Adrenal gland (tissue), 5 donors: ENCODE measurements around the gene RIBC2.

Source experiments
- CTCF ChIP-seq, 6 experiments: fragments of 450-650 bp in 4 of 6; fragments of 200-600 bp in 2 of 6; sonication (generic) in 1 of 6; IDR thresholded peaks; 1 replicate in 5 of 6; 2 replicates in 1 of 6; pipeline versions ENCODE4 v1.5.1 to v1.8.0; 2016 to 2021; ENCODE audit warnings: antibody characterized with exemption in 6 of 6, mild to moderate bottlenecking in 2 of 6, moderate library complexity in 1 of 6
- POLR2A ChIP-seq, 2 donors: fragments of 450-650 bp; IDR thresholded peaks; one replicate each; pipeline ENCODE4 v1.6.1; 2017; ENCODE audit warnings: antibody characterized with exemption in 2 of 2, mild to moderate bottlenecking in 2 of 2, moderate library complexity in 1 of 2
- donor health status: DM: no; HTN: no; CAD: no.

GRCh38 chr22:45444168-45444567 lies 30.7 kb downstream of the RIBC2 start:
- TF ChIP-seq CTCF (IDR thresholded peaks at IDR 0.05) (no peak), POLR2A (IDR thresholded peaks at IDR 0.05) (no peak)
